Measurements from ENCODE around the gene PUSL1.

DNA sequence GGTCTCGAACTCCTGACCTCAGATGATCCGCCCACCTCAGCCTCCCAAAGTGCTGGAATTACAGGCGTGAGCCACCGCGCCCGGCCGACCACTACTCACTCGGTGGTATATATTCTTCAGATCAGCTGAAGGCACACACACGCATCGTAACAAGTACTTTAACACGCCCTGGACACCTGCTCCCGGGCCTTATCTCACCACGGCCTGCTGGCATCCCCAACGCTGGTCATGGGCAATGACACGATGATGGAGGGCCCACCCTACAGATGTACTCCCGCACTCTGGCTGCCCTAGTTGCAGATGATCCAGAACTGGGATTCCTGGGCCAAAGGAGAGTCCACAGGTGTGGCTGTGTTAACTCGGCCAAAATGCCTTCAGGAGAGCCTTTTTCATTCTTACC is 46.3 kb upstream of the PUSL1 start:
- no peak for TF ChIP-seq TAF1 (IDR thresholded peaks at IDR 0.05; ENCODE audit: low read depth, low read length)
- TF ChIP-seq POLR2A (IDR thresholded peaks at IDR 0.05; ENCODE audit: low read depth, low read length), result no peak
- TF ChIP-seq POLR2AphosphoS5 (IDR thresholded peaks at IDR 0.05; ENCODE audit: low read depth, low read length), result no peak
- TF ChIP-seq PAX5 (IDR thresholded peaks at IDR 0.05; ENCODE audit: insufficient read depth, low read length, severe bottlenecking), result no peak
- no peak for TF ChIP-seq POU2F2 (IDR thresholded peaks at IDR 0.05; ENCODE audit: low read depth, low read length)
